H9 (cell line): ENCODE measurements around the gene TMEM161B. TPM values are rescaled to one million over a fixed set of nuclear protein-coding genes. Genes with fewer than 3 reads are reported as not detected.

ENCODE experiments used
- DNase-seq: peaks from one replicate; pipeline ENCODE4 v3.0.0-alpha.2; 2017
- H2AFZ ChIP-seq: one replicate; pipeline ENCODE4 v1.6.1; 2013; ENCODE audit warnings: mild to moderate bottlenecking, low read length, control low read depth, moderate library complexity
- H2AK5ac ChIP-seq: 2 replicates; pipeline ENCODE4 v1.6.1; 2013; ENCODE audit warnings: low read length, control low read depth, mixed read lengths; ENCODE audit not compliant: insufficient read length
- H2BK120ac ChIP-seq: one replicate; pipeline ENCODE4 v1.6.1; 2013; ENCODE audit warnings: low read depth, mild to moderate bottlenecking, low read length, control low read depth, inconsistent platforms; ENCODE audit not compliant: poor library complexity, severe bottlenecking
- H2BK12ac ChIP-seq: 2 replicates; pipeline ENCODE4 v1.6.1; 2013; ENCODE audit warnings: low read length, control low read depth, mixed read lengths, low read depth; ENCODE audit not compliant: insufficient read length
- H2BK15ac ChIP-seq: 2 replicates; pipeline ENCODE4 v1.6.1; 2013; ENCODE audit warnings: low read depth, low read length, control low read depth
- H2BK20ac ChIP-seq: one replicate; pipeline ENCODE4 v1.6.1; 2013; ENCODE audit warnings: low read depth, mild to moderate bottlenecking, low read length, control low read depth, inconsistent platforms; ENCODE audit not compliant: poor library complexity, severe bottlenecking
- H2BK5ac ChIP-seq: 2 replicates; pipeline ENCODE4 v1.6.1; 2013; ENCODE audit warnings: low read length, control low read depth, mixed read lengths; ENCODE audit not compliant: insufficient read length
- H3K14ac ChIP-seq: 2 replicates; pipeline ENCODE4 v1.6.1; 2013; ENCODE audit warnings: low read length, control low read depth; ENCODE audit not compliant: insufficient read depth
- H3K18ac ChIP-seq: 2 replicates; pipeline ENCODE4 v1.6.1; 2013; ENCODE audit warnings: low read depth, mild to moderate bottlenecking, mixed read lengths, low read length, control low read depth; ENCODE audit not compliant: insufficient read length
- H3K23ac ChIP-seq: 2 replicates; pipeline ENCODE4 v1.6.1; 2013; ENCODE audit warnings: low read length, control low read depth, mixed read lengths, low read depth; ENCODE audit not compliant: insufficient read length
- H3K23me2 ChIP-seq: 2 replicates; pipeline ENCODE4 v1.6.1; 2013; ENCODE audit warnings: low read depth, mild to moderate bottlenecking, mixed read lengths, low read length, control low read depth; ENCODE audit not compliant: insufficient read length, poor library complexity, severe bottlenecking
- H3K27ac ChIP-seq: 2 replicates; pipeline ENCODE4 v1.5.1; 2013; ENCODE audit warnings: low read length, control low read depth, mixed read lengths, low read depth; ENCODE audit not compliant: insufficient read length
- H3K27me3 ChIP-seq: 2 replicates; pipeline ENCODE4 v1.6.1; 2013; ENCODE audit warnings: low read length, control low read depth, inconsistent platforms; ENCODE audit not compliant: insufficient read depth
- H3K4ac ChIP-seq: 2 replicates; pipeline ENCODE4 v1.6.1; 2013; ENCODE audit warnings: low read depth, mild to moderate bottlenecking, control low read depth, inconsistent platforms, low read length, moderate library complexity
- H3K4me1 ChIP-seq: 2 replicates; pipeline ENCODE4 v1.6.1; 2013; ENCODE audit warnings: low read length, control low read depth, inconsistent platforms; ENCODE audit not compliant: insufficient read depth
- H3K4me2 ChIP-seq: 2 replicates; pipeline ENCODE4 v1.6.1; 2013; ENCODE audit warnings: low read length, control low read depth, mixed read lengths; ENCODE audit not compliant: insufficient read length, insufficient read depth
- H3K56ac ChIP-seq: 2 replicates; pipeline ENCODE4 v1.6.1; 2013; ENCODE audit warnings: low read depth, mild to moderate bottlenecking, mixed read lengths, low read length, control low read depth; ENCODE audit not compliant: insufficient read length
- H3K79me1 ChIP-seq: 2 replicates; pipeline ENCODE4 v1.6.1; 2013; ENCODE audit warnings: low read depth, mild to moderate bottlenecking, moderate library complexity, low read length, control low read depth, inconsistent platforms; ENCODE audit not compliant: insufficient read depth, poor library complexity, severe bottlenecking
- H3K79me2 ChIP-seq: 2 replicates; pipeline ENCODE4 v1.6.1; 2013; ENCODE audit warnings: low read length, control low read depth, inconsistent platforms; ENCODE audit not compliant: insufficient read depth
- H3K9ac ChIP-seq: 2 replicates; pipeline ENCODE4 v1.6.1; 2013; ENCODE audit warnings: low read length, control low read depth, mixed read lengths; ENCODE audit not compliant: insufficient read length; ENCODE audit errors: extremely low read depth
- H3K9me3 ChIP-seq: one replicate; pipeline ENCODE4 v1.6.1; 2013; ENCODE audit warnings: low read depth, low read length, inconsistent platforms; ENCODE audit not compliant: control insufficient read depth
- H3T11ph ChIP-seq: one replicate; pipeline ENCODE4 v1.6.1; 2013; ENCODE audit warnings: mild to moderate bottlenecking, low read length, control low read depth, inconsistent platforms
- H4K20me1 ChIP-seq: one replicate; pipeline ENCODE4 v1.6.1; 2013; ENCODE audit not compliant: control insufficient read depth, insufficient read length, insufficient read depth
- H4K5ac ChIP-seq: 2 replicates; pipeline ENCODE4 v1.6.1; 2013; ENCODE audit warnings: low read depth, mild to moderate bottlenecking, mixed read lengths, low read length, control low read depth; ENCODE audit not compliant: insufficient read length
- H4K8ac ChIP-seq: replicated peaks from 2 replicates; pipeline ENCODE4 v1.6.1; 2013; ENCODE audit warnings: low read length, control low read depth, mixed read lengths, low read depth; ENCODE audit not compliant: insufficient read length
- H4K91ac ChIP-seq: 2 replicates; pipeline ENCODE4 v1.6.1; 2013; ENCODE audit warnings: low read depth, mild to moderate bottlenecking, moderate library complexity, mixed read lengths, low read length, control low read depth; ENCODE audit not compliant: insufficient read length
- H3K27ac Mint-ChIP-seq, 3 experiments: 2 replicates in 2 of 3; 3 replicates in 1 of 3; pipeline ENCODE4 v1.8.0; 2020 to 2021; ENCODE audit warnings: mixed read lengths in 3 of 3, mild to moderate bottlenecking in 1 of 3, moderate library complexity in 1 of 3
- H3K27me3 Mint-ChIP-seq: 2 replicates; pipeline ENCODE4 v1.8.0; 2021; ENCODE audit warnings: low read depth, mild to moderate bottlenecking, moderate library complexity, mixed read lengths
- H3K36me3 Mint-ChIP-seq, 3 experiments: 2 replicates in 2 of 3; 3 replicates in 1 of 3; pipeline ENCODE4 v1.8.0; 2020 to 2021; ENCODE audit warnings: low read depth in 3 of 3, mixed read lengths in 3 of 3; ENCODE audit not compliant: insufficient read depth in 1 of 3
- H3K4me1 Mint-ChIP-seq, 2 experiments: 2 replicates each; pipeline ENCODE4 v1.8.0; 2020; ENCODE audit warnings: mixed read lengths in 2 of 2
- H3K4me3 Mint-ChIP-seq, 2 experiments: 2 replicates in 1 of 2; 3 replicates in 1 of 2; pipeline ENCODE4 v1.8.0; 2020 to 2021; ENCODE audit warnings: mild to moderate bottlenecking in 2 of 2, mixed read lengths in 2 of 2, moderate library complexity in 1 of 2
- H3K9me3 Mint-ChIP-seq, 2 experiments: 2 replicates in 1 of 2; 3 replicates in 1 of 2; pipeline ENCODE4 v1.8.0; 2020; ENCODE audit warnings: mild to moderate bottlenecking in 2 of 2, mixed read lengths in 2 of 2, moderate library complexity in 1 of 2
- CTCF ChIP-seq: fragments of 200-600 bp; sonication (generic); conservative IDR thresholded peaks from 3 replicates; pipeline ENCODE4 v1.8.0; 2021; ENCODE audit warnings: antibody characterized with exemption, mild to moderate bottlenecking
- total RNA-seq: library from RNA; stranded (reverse); gene quantifications from 2 replicates; pipeline ENCODE4 v1.2.1, GENCODE V29; 2021

Gene TMEM161B
- total RNA-seq, 1 experiment from 2014 or later = 17.9 TPM

GRCh38 chr5:88150747-88151146, 117.9 kb downstream of the TMEM161B start:
- Histone ChIP-seq H3K23me2 (peaks cover 5% of the 10 kb centered on the region), H2BK120ac (no peak overlapping the region), H4K20me1 (no peaks in the 10 kb centered on the region), H2BK5ac (no peak overlapping the region), H2AFZ (no peak overlapping the region), H3K18ac (no peak overlapping the region), H3K14ac (no peak overlapping the region), H3K56ac (no peak overlapping the region), H3K27ac (no peak overlapping the region), H2AK5ac (no peak overlapping the region), H3K79me2 (no peaks in the 10 kb centered on the region), H3K4ac (no peak overlapping the region), H4K8ac (no peak overlapping the region), H3K9me3 (no peaks in the 10 kb centered on the region), H3K4me2 (no peak overlapping the region), H3K79me1 (no peaks in the 10 kb centered on the region), H4K5ac (no peak overlapping the region), H3K4me1 (no peaks in the 10 kb centered on the region), H2BK20ac (no peak overlapping the region), H2BK15ac (no peak overlapping the region), H2BK12ac (no peak overlapping the region), H3K27me3 (peaks cover 6% of the 10 kb centered on the region; the same call in 1 of the 2 replicates), H3K23ac (no peak overlapping the region), H3K9ac (no peak overlapping the region), H4K91ac (no peak overlapping the region), H3T11ph (no peak overlapping the region)
- no peak for DNase-seq
- Mint-ChIP-seq H3K4me1 (peaks cover 0 to 6% of the 10 kb centered on the region in 2 experiments; a peak in 3 of 4 replicates), H3K36me3 (peaks cover 0 to 8% (median 0%) of the 10 kb centered on the region in 3 experiments; a peak in 2 of 7 replicates), H3K27me3 (peaks cover 14% of the 10 kb centered on the region), H3K27ac (no peak overlapping the region), H3K9me3 (peaks cover 4 to 5% of the 10 kb centered on the region in 2 experiments; a peak in 2 of 5 replicates), H3K4me3 (no peak overlapping the region)
- TF ChIP-seq CTCF = no peak
